Measurements from ENCODE around the gene VWA3A.

The VWA3A gene

GRCh38 chr16:22206013-22206841 is 113.9 kb downstream of the VWA3A start, which contains the start of gene EEF2K:
TSS of gene EEF2K (plus strand) at chr16:22206278. CDS start at chr16:22225730, 19,452 bp downstream.
- DNase-seq = peak; percentile 96
